HepG2 (cell line): Measurements from ENCODE around the gene CNNM4. TPM values are rescaled to one million over a fixed set of nuclear protein-coding genes. Genes with fewer than 3 reads are reported as not detected.

Experiments
- DNMT1 ChIP-seq: sonication (generic); formaldehyde crosslinking; IDR thresholded peaks from 2 replicates; pipeline ENCODE4 v1.5.1; 2020; ENCODE audit warnings: mild to moderate bottlenecking, missing genetic modification reagents
- DPF2 ChIP-seq: sonication (generic); formaldehyde crosslinking; IDR thresholded peaks from 2 replicates; pipeline ENCODE4 v1.4.0; 2020; ENCODE audit warnings: mild to moderate bottlenecking, low read depth, missing genetic modification reagents, borderline replicate concordance
- ISL2 ChIP-seq: sonication (generic); formaldehyde crosslinking; IDR thresholded peaks from 2 replicates; pipeline ENCODE4 v1.5.0; 2020; ENCODE audit warnings: missing genetic modification reagents
- KLF9 ChIP-seq: IDR thresholded peaks from 2 replicates; pipeline ENCODE4 v1.6.1; 2016; ENCODE audit warnings: low read depth
- SCMH1 ChIP-seq: sonication (generic); formaldehyde crosslinking; IDR thresholded peaks from 2 replicates; pipeline ENCODE4 v1.9.0; 2021; ENCODE audit warnings: missing genetic modification reagents, mild to moderate bottlenecking, borderline replicate concordance
- WIZ ChIP-seq: sonication (generic); formaldehyde crosslinking; IDR thresholded peaks from 2 replicates; pipeline ENCODE4 v1.5.1; 2020; ENCODE audit warnings: mild to moderate bottlenecking, missing genetic modification reagents
- ZNF180 ChIP-seq: sonication (generic); formaldehyde crosslinking; IDR thresholded peaks from 2 replicates; pipeline ENCODE4 v1.4.0; 2020; ENCODE audit warnings: low read depth, missing genetic modification reagents, borderline replicate concordance
- ZNF232 ChIP-seq: sonication (generic); formaldehyde crosslinking; IDR thresholded peaks from 2 replicates; pipeline ENCODE4 v1.4.0; 2020; ENCODE audit warnings: missing genetic modification reagents, borderline replicate concordance
- ZNF558 ChIP-seq: sonication (generic); formaldehyde crosslinking; IDR thresholded peaks from 2 replicates; pipeline ENCODE4 v1.9.0; 2022; ENCODE audit warnings: mild to moderate bottlenecking, missing genetic modification reagents, borderline replicate concordance
- ZNF615 ChIP-seq: sonication (generic); formaldehyde crosslinking; IDR thresholded peaks from 2 replicates; pipeline ENCODE4 v1.5.0; 2020; ENCODE audit warnings: mild to moderate bottlenecking, missing genetic modification reagents, borderline replicate concordance
- ZNF780A ChIP-seq: sonication (generic); formaldehyde crosslinking; IDR thresholded peaks from 2 replicates; pipeline ENCODE4 v1.8.0; 2022; ENCODE audit warnings: mild to moderate bottlenecking, missing genetic modification reagents, moderate library complexity
- polyA plus RNA-seq, 8 experiments: library from polyadenylated mRNA; depleted of rRNA in 3 of 8; stranded (reverse) in 7 of 8; unstranded in 1 of 8; fragments of >200 nt; fragmentation: Illumina TruSeq in 4 of 8; extraction: Trizol in 4 of 8; gene quantifications; 2 replicates each; pipeline versions ENCODE4 v1.2.1 to v1.2.3, GENCODE V29; 2011 to 2016; ENCODE audit warnings: low read depth in 4 of 8, missing spikeins in 1 of 8, mixed read lengths in 1 of 8; ENCODE audit not compliant: insufficient read depth in 1 of 8
- total RNA-seq, 5 experiments: library from RNA; depleted of rRNA; stranded (reverse); fragments of >200 nt; fragmentation: Illumina TruSeq; extraction: Trizol; gene quantifications; 2 replicates each; pipeline ENCODE4 v1.2.3, GENCODE V29; 2016; ENCODE audit warnings: low read depth in 1 of 5
- TF ChIP-seq, protein P1 (sequence below): sonication (generic); formaldehyde crosslinking; IDR thresholded peaks from 2 replicates; pipeline ENCODE4 v1.4.0; 2020; ENCODE audit warnings: low read depth, missing genetic modification reagents
- TF ChIP-seq, protein P2 (sequence below): sonication (generic); formaldehyde crosslinking; IDR thresholded peaks from 2 replicates; pipeline ENCODE4 v1.4.0; 2020; ENCODE audit warnings: mild to moderate bottlenecking, missing genetic modification reagents
- TF ChIP-seq, protein P3 (sequence below): sonication (generic); formaldehyde crosslinking; IDR thresholded peaks from 2 replicates; pipeline ENCODE4 v1.4.0; 2020; ENCODE audit warnings: mild to moderate bottlenecking, missing genetic modification reagents

Gene CNNM4
- total and polyA plus RNA-seq, 2 of the 13 experiments (the other 11 are each of a cell fraction or from before 2014, with no cell fraction given) = 5.9 to 8.4 TPM

DNA sequence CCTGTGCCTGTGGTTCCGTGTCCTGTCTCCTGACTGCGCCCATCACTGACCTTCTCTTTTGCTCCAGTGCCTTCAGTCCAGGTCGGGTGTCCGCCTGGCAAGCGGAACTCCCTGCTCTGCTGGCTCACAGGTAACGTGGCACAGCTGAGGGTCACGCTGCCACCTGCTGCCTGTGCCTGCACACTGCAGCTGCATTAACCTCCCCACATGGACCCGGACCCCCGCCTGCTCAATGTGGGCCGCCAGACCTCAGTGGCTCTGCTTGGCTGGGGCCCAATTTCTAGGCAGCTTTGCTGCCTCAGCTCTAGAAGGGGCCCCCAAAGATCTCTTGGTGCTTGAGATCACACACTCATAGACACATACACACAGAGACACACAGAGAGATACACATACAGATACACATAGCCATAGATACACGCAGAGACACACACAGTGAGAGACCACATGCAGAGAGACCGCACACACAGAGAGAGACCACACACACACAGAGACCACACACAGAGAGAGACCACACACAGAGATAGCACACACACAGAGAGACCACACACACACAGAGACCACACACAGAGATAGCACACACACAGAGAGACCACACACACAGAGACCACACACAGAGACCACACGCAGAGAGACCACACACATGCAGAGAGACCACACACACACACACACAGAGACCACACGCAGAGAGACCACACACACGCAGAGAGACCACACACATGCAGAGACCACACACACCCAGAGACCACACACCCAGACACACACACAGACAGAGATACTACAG is 40.5 kb downstream of the CNNM4 start (continued):
- no peak for TF ChIP-seq ZNF615 (CRISPR knock-in tag)
- TF ChIP-seq WIZ (CRISPR knock-in tag) = no peak
- no peak for TF ChIP-seq ZNF232 (CRISPR knock-in tag)
- TF ChIP-seq ZNF780A (CRISPR knock-in tag) = no peak
- no peak for TF ChIP-seq KLF9 (CRISPR knock-in tag)
- no peak for TF ChIP-seq ZNF180 (CRISPR knock-in tag)
- no peak for TF ChIP-seq ISL2
- TF ChIP-seq ZNF558 (CRISPR knock-in tag) = no peak
- TF ChIP-seq, protein P1, sequence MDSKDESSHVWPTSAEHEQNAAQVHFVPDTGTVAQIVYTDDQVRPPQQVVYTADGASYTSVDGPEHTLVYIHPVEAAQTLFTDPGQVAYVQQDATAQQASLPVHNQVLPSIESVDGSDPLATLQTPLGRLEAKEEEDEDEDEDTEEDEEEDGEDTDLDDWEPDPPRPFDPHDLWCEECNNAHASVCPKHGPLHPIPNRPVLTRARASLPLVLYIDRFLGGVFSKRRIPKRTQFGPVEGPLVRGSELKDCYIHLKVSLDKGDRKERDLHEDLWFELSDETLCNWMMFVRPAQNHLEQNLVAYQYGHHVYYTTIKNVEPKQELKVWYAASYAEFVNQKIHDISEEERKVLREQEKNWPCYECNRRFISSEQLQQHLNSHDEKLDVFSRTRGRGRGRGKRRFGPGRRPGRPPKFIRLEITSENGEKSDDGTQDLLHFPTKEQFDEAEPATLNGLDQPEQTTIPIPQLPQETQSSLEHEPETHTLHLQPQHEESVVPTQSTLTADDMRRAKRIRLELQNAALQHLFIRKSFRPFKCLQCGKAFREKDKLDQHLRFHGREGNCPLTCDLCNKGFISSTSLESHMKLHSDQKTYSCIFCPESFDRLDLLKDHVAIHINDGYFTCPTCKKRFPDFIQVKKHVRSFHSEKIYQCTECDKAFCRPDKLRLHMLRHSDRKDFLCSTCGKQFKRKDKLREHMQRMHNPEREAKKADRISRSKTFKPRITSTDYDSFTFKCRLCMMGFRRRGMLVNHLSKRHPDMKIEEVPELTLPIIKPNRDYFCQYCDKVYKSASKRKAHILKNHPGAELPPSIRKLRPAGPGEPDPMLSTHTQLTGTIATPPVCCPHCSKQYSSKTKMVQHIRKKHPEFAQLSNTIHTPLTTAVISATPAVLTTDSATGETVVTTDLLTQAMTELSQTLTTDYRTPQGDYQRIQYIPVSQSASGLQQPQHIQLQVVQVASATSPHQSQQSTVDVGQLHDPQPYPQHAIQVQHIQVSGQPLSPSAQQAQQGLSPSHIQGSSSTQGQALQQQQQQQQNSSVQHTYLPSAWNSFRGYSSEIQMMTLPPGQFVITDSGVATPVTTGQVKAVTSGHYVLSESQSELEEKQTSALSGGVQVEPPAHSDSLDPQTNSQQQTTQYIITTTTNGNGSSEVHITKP (CRISPR knock-in tag) = no peak
- TF ChIP-seq DPF2 (CRISPR knock-in tag) = no peak
- TF ChIP-seq, protein P2, sequence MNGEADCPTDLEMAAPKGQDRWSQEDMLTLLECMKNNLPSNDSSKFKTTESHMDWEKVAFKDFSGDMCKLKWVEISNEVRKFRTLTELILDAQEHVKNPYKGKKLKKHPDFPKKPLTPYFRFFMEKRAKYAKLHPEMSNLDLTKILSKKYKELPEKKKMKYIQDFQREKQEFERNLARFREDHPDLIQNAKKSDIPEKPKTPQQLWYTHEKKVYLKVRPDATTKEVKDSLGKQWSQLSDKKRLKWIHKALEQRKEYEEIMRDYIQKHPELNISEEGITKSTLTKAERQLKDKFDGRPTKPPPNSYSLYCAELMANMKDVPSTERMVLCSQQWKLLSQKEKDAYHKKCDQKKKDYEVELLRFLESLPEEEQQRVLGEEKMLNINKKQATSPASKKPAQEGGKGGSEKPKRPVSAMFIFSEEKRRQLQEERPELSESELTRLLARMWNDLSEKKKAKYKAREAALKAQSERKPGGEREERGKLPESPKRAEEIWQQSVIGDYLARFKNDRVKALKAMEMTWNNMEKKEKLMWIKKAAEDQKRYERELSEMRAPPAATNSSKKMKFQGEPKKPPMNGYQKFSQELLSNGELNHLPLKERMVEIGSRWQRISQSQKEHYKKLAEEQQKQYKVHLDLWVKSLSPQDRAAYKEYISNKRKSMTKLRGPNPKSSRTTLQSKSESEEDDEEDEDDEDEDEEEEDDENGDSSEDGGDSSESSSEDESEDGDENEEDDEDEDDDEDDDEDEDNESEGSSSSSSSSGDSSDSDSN (CRISPR knock-in tag) = no peak
- TF ChIP-seq SCMH1 (CRISPR knock-in tag) = no peak
- TF ChIP-seq, protein P3, sequence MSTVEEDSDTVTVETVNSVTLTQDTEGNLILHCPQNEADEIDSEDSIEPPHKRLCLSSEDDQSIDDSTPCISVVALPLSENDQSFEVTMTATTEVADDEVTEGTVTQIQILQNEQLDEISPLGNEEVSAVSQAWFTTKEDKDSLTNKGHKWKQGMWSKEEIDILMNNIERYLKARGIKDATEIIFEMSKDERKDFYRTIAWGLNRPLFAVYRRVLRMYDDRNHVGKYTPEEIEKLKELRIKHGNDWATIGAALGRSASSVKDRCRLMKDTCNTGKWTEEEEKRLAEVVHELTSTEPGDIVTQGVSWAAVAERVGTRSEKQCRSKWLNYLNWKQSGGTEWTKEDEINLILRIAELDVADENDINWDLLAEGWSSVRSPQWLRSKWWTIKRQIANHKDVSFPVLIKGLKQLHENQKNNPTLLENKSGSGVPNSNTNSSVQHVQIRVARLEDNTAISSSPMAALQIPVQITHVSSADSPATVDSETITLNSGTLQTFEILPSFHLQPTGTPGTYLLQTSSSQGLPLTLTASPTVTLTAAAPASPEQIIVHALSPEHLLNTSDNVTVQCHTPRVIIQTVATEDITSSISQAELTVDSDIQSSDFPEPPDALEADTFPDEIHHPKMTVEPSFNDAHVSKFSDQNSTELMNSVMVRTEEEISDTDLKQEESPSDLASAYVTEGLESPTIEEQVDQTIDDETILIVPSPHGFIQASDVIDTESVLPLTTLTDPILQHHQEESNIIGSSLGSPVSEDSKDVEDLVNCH = no peak
- peak; percentile 86 for TF ChIP-seq DNMT1
